Stimulated activated CD8-positive, alpha-beta memory T cell treated with anti-CD3 and anti-CD28 coated beads, Interleukin-4, amount 100 ng/mL, for 48 hours (primary cell): ENCODE measurements around the gene FLNA.
"Not testable (repeated sequence)": the region's sequence is repeated elsewhere in the genome, so short reads cannot be mapped to it uniquely, and the experiment has no call there.

ENCODE experiments used
- DNase-seq: peaks from one replicate; pipeline ENCODE4 v3.0.0-alpha.2; 2020

The FLNA gene, protein sequence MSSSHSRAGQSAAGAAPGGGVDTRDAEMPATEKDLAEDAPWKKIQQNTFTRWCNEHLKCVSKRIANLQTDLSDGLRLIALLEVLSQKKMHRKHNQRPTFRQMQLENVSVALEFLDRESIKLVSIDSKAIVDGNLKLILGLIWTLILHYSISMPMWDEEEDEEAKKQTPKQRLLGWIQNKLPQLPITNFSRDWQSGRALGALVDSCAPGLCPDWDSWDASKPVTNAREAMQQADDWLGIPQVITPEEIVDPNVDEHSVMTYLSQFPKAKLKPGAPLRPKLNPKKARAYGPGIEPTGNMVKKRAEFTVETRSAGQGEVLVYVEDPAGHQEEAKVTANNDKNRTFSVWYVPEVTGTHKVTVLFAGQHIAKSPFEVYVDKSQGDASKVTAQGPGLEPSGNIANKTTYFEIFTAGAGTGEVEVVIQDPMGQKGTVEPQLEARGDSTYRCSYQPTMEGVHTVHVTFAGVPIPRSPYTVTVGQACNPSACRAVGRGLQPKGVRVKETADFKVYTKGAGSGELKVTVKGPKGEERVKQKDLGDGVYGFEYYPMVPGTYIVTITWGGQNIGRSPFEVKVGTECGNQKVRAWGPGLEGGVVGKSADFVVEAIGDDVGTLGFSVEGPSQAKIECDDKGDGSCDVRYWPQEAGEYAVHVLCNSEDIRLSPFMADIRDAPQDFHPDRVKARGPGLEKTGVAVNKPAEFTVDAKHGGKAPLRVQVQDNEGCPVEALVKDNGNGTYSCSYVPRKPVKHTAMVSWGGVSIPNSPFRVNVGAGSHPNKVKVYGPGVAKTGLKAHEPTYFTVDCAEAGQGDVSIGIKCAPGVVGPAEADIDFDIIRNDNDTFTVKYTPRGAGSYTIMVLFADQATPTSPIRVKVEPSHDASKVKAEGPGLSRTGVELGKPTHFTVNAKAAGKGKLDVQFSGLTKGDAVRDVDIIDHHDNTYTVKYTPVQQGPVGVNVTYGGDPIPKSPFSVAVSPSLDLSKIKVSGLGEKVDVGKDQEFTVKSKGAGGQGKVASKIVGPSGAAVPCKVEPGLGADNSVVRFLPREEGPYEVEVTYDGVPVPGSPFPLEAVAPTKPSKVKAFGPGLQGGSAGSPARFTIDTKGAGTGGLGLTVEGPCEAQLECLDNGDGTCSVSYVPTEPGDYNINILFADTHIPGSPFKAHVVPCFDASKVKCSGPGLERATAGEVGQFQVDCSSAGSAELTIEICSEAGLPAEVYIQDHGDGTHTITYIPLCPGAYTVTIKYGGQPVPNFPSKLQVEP (N-terminal part only)

GRCh38 chrX:154374313-154375155, at the start of gene FLNA:
Gene FLNA (minus strand): TSS chrX:154374634. CDS start chrX:154371245, 3,389 bp downstream.
- DNase-seq = peak; percentile 57

- DNase-seq = no peak
Observed at GRCh38 chrX:154420402-154420756, 45.9 kb upstream of the FLNA start.

GRCh38 chrX:154419688-154420401, 45.4 kb upstream of the FLNA start:
- no peak for DNase-seq

GRCh38 chrX:154419189-154419588, 44.8 kb upstream of the FLNA start:
- no peak for DNase-seq

DNA sequence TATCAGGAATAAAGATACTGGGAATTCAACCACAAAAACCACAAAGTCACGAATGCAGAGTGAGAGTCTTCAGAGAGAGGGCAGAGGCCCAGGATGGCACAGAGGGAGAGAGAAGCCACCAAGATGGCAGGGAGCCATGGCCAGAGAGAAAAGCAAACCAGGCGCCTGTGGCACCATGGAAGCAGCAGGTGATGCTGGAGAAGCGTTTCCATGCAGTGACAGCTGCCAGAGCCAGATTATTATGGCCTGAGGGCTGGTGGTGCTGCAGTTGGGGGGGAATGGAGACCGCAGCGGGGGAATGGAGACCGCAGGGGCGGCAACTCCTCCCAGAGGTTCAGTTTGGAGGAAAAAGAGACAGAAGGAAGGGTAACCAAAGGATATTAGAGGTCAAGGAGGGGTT, 42.7 kb upstream of the FLNA start:
- DNase-seq = no peak

DNA sequence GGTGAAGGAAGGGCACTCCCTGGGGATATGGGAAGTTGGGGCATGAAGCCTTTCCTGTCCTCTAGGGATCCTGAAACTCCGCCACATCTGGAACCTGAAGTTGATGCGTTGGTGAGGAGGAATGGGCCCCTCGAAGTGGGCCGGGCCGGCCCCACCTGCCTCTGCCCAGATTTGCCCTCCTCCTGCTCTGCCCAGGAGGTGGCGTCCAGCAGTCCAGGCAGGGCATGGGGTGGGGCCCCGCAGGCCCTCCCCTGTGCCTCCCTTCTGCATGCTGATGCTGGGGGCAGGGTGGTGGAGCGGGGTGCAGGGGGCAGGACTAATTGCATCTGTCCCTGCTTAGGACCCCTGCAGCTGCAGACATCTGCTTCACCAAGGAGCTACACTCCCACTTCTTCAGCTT, 38.7 kb upstream of the FLNA start:
- no peak for DNase-seq

DNA sequence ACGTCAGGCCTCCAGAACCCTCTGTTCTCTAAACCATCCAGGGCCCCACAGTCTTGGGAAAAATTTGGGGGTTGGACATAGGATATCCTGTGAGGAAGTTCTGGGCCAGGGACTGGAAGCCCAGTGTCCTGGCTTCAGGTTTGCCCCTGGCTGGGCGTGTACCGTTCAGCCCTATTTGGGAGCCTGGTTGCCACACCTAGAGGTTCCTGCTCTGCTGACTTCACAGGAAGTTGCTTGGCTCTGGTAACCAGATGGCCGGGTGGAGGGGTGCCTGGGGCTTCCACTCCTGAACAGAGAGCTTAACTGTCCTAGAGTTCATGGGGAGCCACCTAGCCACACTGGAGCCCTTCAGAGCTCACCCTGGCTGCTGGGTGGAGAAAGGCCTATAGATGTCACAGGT, 38.0 kb upstream of the FLNA start:
- DNase-seq = peak; percentile 41

DNA sequence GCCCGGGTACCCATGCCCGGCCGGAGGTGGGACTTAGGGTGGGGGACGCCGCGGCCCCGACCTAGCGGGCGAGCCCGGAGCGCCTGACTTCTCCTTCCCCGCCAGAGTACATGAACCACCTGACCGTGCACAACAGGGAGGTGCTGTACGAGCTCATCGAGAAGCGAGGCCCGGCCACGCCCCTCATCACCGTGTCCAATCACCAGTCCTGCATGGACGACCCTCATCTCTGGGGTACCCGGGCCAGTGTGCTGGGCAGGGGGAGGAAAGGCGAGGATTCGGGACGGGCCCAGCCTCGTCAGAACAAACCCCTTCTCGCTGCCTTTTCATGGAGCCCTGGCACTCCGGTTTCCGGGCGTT, 37.5 kb upstream of the FLNA start:
- peak; percentile 79 for DNase-seq

GRCh38 chrX:154409222-154409871, 34.9 kb upstream of the FLNA start, which contains the start of gene DNASE1L1:
Gene DNASE1L1 (minus strand): TSS chrX:154409254. CDS start chrX:154405568, 3,686 bp downstream.
- DNase-seq = no peak

DNA sequence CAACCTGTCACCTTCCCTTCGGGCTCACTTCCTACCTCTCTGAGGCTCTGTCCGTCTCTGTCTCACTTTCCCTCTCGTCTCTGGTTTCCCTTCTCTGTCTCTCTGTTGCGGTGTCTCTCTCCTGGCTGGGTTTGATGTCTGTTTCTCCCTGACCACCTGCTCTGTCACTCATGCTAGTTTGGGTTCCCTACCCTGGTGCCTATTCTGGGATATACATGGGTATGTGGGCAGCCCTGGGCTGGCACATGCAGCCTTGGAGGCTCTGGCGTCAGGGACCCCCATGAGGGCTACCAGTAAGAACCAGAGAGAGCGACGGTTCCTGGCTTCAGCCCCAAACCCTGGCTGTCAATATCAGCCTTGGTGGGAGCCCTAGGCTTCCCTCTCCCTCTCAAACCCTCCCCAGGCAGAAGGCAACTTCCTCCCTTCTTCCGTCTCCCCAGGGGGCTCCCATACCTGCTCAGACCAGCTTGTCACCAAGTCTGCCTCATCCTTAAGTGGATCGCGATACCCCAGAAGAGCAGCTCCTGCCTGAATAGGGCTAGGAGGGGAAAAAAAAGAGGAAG, 34.3 kb upstream of the FLNA start:
- DNase-seq = no peak

DNA sequence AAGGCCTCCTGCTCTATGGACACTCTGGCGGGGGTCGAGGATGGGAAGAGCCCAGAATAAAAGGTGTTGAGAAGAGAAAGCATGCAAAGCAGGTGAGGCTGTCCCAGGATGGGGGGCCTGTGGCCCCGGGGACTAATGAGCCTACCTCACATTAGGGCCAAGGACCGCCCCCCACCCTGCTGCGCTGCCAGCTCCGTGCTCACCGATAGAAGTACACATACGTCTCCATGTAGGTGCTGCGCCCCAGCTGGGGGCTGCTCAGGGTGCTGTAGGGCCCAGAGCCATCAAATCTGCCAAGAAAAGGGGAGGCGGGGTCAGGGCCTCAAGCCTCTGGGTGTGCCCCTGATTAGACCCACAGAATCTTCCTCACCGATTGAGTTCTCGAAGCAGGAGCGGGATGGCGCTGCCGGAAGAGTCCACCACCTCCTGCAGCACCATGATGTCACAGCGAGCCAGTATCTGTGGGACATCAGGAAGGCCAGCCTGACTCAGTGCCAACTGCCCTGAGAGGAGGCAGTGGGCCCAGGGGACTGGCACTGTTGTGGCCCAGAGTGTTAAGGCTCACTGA, 30.3 kb upstream of the FLNA start:
- no peak for DNase-seq

DNA sequence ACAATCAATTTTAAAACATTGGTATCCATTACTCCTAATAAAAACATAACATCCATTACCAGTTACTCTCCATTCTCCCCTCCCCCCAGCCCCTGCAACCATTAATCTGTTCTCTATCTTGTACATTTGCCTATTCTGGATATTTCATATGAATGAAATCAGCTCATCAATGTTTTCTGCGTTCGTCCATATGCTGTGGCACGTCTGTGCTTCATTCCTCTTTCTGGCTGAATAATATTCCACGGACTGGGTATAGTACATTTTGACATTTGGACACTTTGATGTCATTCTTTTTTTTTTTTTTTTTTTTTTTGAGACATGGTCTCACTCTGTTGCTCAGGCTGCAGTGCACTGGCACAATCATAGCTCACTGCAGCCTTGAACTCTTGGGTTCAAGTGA, 29.4 kb upstream of the FLNA start:
- DNase-seq = no peak

GRCh38 chrX:154403192-154403591, 28.8 kb upstream of the FLNA start:
- no peak for DNase-seq

GRCh38 chrX:154402622-154403127, 28.2 kb upstream of the FLNA start:
- DNase-seq = no peak

GRCh38 chrX:154401918-154402621, 27.6 kb upstream of the FLNA start:
- no peak for DNase-seq

- DNase-seq = peak; percentile 59
Observed at GRCh38 chrX:154401045-154401799, 26.8 kb upstream of the FLNA start.

DNA sequence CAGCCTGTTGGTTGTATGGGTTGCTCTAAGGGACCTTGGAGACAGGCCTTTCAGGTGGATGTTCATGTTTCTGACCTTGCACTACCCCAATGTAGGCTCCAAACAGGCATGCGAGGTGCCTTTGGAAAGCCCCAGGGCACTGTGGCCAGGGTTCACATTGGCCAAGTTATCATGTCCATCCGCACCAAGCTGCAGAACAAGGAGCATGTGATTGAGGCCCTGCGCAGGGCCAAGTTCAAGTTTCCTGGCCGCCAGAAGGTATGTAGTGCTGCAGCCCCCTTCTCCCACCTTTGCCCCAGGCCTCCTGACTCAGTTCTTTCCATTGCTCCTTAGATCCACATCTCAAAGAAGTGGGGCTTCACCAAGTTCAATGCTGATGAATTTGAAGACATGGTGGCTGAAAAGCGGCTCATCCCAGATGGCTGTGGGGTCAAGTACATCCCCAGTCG, 26.0 kb upstream of the FLNA start:
- DNase-seq = not testable (repeated sequence)
